HG02571 (cell line): ENCODE measurements around the gene TNFRSF8.

Experiments
- ATAC-seq: cut with Tn5 transposase; IDR thresholded peaks from one replicate; pipeline ENCODE4 v1.9.1; 2021; ENCODE audit warnings: mild to moderate bottlenecking, moderate library complexity; ENCODE audit not compliant: unreplicated experiment

The TNFRSF8 gene

GRCh38 chr1:12153181-12153785 lies 90.2 kb downstream of the TNFRSF8 start:
- no peak for ATAC-seq

- no peak for ATAC-seq
Observed at GRCh38 chr1:12155328-12155727, 92.2 kb downstream of the TNFRSF8 start.

- no peak for ATAC-seq
Observed at GRCh38 chr1:12157366-12158231, 94.5 kb downstream of the TNFRSF8 start.

- ATAC-seq = no peak
Observed at GRCh38 chr1:12158357-12159092, 95.4 kb downstream of the TNFRSF8 start.

- ATAC-seq = no peak
Observed at GRCh38 chr1:12159816-12160215, 96.7 kb downstream of the TNFRSF8 start.

- no peak for ATAC-seq
Observed at GRCh38 chr1:12161324-12161661, 98.2 kb downstream of the TNFRSF8 start.

- ATAC-seq = peak; percentile 71
Observed at GRCh38 chr1:12161662-12162458, 98.8 kb downstream of the TNFRSF8 start.

- ATAC-seq = no peak
Observed at GRCh38 chr1:12162459-12163137, 99.5 kb downstream of the TNFRSF8 start.

GRCh38 chr1:12163210-12163609 lies 100.1 kb downstream of the TNFRSF8 start:
- no peak for ATAC-seq

- ATAC-seq = no peak
Observed at GRCh38 chr1:12164210-12164609, 101.1 kb downstream of the TNFRSF8 start.

GRCh38 chr1:12165342-12165741 lies 102.2 kb downstream of the TNFRSF8 start:
- ATAC-seq = no peak

GRCh38 chr1:12166834-12167492 lies 103.9 kb downstream of the TNFRSF8 start, which contains the start of gene TNFRSF1B:
Gene TNFRSF1B (plus strand): TSS chr1:12166991. CDS start chr1:12167092, 101 bp downstream.
- no peak for ATAC-seq

- ATAC-seq = no peak
Observed at GRCh38 chr1:12167493-12168429, 104.7 kb downstream of the TNFRSF8 start.

GRCh38 chr1:12168451-12169160 lies 105.5 kb downstream of the TNFRSF8 start:
- no peak for ATAC-seq

- no peak for ATAC-seq
Observed at GRCh38 chr1:12169442-12170135, 106.5 kb downstream of the TNFRSF8 start.

GRCh38 chr1:12170263-12170671 lies 107.2 kb downstream of the TNFRSF8 start:
- ATAC-seq = no peak
